Daoy (cell line): ENCODE measurements around the gene CACNA1I. TPM values are rescaled to one million over a fixed set of nuclear protein-coding genes. Genes with fewer than 3 reads are reported as not detected.

Experiments used
- DNase-seq: peaks from one replicate; pipeline ENCODE4 v3.0.0-alpha.2; 2015; ENCODE audit warnings: low read depth
- total RNA-seq: library from RNA; depleted of rRNA; stranded (reverse); fragments of >200 nt; shearing (Covaris generic); gene quantifications from 2 replicates; pipeline ENCODE4 v1.2.3, GENCODE V29; 2014

CACNA1I gene
- total RNA-seq, 1 experiment from 2014 or later, result not detected

DNA sequence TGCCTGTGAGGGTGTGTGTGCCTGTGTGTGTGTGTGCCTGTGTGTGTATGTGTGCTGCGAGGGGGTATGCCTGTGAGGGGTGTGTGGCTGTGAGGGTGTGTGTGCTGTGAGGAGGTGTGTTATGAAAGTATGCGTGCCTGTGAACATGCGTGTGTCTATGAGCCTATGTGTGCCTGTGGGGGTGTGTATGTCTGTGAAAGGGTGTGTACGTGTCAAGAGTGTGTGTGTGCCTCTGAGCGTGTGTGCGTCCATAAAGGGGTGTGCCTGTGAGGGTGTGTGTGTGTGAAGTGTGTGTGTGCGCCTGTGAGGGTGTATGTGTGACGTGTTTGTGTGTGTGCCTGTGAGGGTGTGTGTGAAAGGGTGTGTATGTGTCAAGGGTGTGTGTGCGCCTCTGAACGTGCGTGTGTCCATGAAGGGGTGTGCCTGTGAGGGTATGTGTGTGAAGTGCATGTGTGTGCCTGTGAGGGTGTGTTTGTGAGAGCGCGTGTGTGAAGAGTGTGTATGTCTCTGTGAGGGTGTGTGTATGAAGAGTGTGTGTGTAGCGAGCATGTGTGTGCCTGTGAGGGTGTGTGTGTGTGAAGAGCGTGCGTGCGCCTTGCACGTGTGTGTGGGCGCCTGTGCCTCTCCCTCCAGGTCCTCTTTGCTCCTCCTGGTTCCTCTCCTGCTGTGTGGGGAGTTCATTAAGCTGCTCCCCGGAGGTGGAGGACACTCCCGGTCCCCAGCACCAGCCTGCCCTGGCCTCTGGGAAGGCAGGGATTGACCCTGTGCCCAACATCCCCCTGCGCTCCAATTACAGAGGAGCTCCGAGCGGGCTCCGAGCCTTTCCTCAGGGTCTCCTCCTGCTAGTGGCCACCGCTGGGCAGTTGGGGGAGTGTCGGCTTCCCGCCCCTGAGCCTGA is 53.3 kb downstream of the CACNA1I start:
- no peak for DNase-seq

DNA sequence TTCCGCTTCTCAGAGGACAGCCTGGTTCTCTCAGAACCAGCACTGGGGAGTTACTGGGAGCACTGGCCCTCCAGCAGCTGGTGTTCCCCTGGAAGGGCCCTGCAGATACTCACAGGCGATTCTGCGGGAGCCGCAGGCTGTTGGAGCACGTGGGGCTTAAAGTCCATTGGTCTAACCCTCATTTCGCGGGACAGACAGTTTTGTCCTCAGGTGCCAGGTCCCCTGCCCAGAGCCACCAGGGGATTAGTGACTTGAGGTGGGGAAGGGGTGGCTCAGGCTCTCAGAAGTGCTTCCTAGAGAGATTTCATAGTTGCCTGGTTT is 53.9 kb downstream of the CACNA1I start:
- no peak for DNase-seq

DNA sequence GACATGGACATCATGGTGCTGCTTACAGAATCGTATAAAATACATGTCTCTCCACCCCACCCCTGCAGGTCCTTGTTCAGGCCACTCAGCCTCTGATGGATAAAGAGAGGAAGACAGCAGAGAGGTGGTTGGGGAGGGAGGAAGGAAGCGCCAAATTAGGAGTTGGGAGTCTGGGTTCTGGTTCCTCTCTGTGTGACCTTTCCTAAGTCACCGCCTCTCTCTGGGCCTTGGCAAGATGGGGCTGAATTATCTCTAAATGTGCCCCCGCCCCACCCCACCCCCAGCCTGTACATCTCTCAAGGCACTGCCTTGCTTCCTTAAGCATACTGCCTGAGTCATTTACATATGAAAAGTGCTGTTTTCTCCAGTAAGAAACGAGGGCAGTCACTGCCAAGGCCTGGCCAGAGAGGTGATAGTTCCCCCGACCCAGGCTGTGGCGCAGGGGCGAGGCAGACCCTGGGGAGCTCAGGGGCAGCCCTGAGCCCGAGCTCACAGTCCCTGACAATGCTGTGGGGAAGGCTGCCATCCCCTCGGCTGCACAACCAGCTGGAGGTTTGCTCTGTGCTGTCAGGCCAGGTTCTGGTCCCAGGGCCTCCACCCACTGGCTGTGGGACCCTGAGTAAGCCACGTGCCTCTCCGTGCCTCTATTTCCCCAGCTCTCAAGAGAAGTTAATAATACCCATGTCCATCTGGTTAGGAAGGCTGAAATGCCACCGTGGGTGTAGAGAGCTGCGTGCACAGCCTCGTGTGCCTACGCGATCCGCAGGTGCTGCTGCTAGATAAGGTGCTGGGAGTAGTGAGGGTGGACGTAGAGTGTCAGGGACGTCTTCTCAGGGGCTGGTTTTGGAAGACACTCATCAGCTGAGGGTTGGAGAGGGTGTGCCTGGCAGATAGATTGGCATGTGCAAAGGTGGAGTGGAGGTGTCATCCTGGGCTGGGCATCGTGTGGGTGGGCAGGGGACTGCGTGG is 55.3 kb downstream of the CACNA1I start:
- DNase-seq, result no peak

DNA sequence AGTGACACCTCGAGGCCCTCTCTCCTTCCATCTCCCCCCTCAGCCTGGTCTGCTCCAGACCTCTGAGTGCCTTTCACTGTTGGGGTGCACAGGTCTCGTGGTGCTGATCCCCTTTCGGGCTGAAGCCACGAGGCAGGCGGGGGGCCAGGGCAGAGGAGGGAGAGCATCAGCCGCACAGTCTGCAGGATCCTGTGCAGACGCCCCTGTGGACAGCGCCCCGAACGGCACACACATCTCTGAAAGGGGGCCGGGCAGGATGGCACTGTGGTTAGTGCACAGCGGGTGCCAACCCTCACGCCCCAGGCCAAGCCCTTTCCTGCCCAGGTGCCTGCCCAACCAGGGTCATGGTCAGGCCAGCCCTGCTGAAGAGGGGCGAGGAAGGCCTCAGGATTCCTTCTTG is 56.7 kb downstream of the CACNA1I start:
- DNase-seq, result no peak

DNA sequence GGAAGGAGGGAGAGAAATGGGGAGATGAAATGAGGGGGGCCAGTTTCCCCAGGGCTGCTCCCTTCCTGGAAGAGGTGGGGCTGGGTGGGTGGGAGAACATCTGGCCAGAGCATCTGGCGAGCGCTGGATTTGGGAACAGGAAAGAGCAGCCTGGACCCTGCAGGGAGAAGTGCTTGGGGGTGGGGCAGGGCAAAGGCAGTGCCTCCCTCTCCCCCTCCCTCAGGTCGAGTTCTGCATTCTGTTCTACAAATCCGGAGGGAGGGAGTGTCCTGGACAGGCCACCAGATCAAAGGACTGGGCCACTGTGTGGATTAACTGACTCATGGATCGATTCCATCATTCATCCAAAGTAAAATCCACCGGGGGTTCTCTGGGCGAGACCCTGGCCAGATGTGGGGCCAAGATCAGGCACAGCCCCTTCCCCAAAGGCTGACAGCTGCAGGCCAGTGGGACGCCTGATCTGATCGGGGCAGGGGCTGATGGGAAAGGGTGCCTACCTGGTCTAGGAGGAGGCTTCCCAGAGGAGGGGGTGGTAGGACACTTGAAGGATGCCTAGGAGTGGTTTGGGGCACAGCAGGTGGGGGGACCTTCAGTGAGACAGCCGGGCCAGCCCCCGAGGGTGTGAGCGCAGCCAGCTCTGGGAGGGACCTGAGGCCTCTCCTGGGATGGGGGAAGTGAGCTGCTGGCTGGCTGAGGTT is 57.5 kb downstream of the CACNA1I start:
- DNase-seq, result no peak

DNA sequence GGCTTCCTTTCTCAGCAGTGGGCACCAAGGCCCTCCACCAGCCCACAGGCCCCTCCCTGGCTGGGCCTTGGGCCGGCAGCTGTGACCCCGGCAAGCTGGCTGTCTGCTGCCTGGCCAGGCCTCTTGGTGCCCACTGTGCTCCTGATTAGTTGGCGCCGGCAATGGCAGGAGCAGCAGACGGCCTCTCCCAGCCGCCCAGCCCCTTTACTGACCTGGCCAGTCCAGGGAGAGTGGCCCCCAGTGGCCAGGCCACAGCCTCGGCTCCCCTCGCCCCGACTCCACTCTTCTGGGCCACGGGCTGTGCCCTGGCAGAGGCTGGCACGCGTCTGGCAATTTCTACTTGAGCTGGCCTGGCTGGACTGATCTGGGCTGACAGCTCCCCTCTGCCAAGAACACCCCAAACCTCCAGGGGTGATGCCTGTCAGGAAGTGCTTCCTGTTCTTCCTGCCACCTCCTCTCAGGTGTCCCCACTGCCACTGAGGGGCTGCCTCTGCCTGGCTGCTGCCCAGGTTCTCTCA is 58.1 kb downstream of the CACNA1I start:
- DNase-seq, result no peak

DNA sequence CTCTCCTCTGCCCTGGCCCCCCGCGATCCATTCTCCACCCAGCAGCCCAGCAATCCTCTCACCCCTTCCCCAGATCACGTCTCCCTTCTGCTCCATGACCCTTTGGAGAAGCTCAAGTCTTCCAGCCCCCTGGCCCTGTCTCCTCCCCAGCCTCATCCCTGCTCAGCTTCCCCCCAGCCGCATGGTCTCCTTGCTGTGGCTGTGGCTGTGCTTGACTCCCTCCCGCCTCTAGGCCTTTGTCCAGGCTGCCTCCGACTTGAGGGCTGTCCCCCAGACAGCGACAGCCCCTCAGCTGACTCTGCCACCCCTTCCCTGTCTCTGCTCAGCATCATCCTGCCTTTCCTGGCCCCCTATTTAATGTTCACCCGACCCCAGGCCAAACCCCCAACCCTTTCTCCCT is 59.3 kb downstream of the CACNA1I start:
- no peak for DNase-seq

DNA sequence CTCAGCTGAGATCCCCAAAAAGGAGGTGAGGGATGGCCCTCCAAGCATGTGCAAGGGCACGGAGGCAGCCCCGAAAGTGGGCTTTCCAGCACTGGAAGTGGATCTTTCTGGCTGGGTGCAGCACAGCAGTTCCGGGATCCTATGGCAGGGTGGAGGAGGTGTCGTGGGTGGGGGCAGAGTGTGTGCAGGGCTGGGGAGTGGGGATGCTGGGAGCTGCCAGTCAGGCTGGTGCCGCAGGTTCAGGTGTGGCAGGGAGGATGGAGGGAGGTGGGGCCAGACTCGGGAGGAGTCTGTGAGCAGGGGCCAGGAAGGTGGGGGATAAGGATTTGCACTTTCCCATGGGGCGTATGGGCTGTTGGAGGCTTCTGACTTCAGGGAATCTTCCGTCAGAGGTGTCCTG is 60.2 kb downstream of the CACNA1I start:
- no peak for DNase-seq

DNA sequence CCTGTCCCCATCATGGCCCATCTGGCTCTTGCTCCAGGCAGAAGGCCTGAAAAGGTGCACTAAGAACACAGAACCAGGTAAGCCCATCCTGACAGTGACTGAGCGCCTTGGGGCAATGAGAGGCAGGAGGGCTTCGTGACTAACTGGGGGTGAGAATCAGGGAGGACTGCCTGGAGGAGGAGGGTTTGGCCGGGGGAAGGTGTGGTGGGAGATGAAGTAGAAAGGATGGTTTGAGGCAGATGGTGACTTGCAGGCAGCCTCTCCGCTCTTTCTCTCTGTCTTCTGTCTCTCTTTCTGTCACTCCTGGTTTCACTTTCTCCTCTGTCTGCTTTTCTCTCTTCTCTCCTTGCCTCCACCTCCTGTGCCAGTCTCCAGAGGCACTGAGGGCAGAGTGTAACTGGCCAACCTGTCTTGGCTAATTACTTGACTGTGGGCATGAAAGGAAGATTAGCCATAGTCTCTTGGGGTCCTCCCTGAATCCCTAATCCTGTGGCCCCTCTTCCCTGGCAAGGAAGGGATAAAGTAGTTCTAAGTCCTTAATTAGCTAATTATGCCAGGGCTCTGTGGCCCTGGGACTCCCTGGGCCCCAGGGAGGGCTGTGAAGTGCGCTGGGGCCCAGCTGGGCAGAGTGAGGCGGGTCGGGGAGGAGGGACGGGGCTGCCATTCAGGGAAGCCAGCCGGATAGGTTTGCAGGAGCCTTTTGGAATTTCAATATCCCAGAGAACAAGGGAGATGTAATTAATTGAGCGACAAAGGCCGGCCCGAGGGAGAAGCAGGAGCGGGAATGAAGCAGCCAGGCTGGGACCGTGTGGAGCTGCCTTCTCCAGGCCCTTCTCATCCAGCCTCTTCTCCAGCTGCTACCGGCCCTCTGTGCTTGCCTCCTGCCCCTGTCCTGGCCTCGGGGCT is 61.1 kb downstream of the CACNA1I start:
- no peak for DNase-seq

DNA sequence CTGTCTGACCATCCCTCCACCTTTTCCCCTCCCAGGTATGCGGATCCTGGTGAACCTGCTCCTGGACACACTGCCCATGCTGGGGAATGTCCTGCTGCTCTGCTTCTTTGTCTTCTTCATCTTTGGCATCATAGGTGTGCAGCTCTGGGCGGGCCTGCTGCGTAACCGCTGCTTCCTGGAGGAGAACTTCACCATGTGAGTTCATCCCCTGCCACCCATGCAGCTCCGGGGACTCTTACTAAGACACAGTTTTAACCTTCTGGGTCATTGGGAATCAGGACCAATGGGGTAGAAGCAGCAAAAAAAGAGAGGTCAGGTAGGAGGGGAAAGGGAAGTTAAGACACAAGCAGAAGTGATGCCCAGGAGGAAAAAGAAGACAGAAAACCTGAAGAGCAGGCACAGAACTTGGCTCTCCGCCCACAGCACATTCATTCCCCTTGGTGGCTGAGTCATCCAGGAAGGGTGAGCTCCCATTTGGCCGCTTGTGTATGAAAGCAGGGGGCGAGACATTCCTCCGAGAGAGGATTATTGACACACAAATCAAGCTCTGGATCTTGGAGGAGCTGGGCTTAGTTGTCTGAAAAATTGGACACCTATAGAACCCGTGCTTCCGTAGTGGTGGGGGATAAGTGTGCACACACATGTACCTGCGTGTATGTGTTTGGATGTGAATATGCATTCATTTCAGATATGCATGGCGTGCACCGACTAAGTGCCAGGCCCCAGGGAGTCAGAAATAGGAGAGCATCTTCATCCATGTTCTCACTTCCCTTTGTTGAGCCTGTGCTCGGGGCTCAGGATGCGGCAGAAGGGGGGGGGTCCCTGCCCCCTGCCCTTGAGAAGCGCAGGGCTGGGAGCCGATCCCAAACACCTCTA is 64.2 kb downstream of the CACNA1I start:
- peak; percentile 93 for DNase-seq

DNA sequence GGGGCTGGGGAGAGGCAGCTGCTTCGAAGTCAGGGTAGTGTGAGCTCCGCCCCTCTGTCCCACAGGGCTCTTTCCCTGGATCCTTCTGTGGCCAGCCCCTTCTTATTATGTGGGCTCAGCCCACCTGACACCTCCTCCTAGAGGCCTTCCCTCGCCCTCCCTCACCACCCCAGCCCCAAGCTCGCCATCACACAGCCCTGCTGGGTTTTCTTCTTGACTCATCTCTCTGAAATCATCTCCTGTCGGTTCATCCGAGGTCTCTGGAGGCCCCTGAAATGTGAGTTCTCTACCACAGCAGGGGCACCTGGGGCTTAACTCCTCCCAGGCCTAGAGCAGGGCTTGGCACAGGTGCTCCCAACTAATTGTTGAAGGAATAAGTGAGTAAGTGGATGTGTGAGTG is 65.2 kb downstream of the CACNA1I start:
- no peak for DNase-seq

DNA sequence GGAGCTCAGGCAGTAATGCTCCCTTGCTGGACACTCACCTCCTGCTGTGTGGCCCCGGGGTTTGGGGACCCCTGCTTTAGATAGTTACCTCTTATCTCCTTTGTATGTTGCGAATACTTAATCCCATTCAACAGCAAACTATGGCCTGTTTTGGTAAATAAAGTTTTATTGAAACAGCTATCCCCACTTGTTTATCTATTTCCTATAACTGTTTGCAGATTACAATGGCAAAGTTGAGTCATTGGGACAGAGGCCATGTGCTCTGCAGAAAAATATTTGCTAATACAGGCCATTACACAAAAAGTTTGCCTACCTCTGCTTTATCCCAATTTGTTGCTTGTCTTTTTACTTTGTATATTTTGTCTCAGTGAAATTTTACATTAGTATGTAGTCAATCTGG is 68.4 kb downstream of the CACNA1I start:
- no peak for DNase-seq

DNA sequence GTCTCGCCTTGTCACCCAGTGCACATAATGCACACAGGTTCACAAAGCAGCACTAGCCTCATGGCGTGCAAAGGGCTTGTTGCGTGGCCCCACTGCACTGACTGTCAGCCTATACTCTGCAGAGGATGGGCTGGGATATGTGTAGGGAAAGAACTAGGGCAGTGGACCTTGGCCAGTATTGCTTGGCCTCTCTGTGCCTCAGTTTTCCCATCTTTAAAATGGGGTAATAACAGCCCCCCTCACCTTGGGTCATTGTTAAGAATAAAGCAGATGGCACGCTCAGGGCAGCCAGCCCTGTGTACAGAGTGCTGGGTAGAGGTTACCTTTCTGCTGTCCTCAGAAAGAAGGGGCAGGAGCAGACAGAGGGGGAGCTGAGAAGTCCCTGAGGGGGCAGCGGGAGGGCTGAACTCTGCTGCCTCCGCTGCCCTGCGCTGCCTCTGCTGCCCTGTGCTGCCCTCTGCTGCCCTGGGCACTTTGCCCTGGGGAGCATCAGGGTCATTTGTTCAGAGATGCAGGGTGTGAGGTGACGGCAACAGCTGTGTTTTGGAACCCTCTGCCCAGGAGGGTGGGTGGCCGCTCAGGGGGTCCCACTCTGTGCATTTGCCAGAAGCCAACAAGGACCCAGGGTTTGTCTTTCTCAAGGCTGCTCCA is 71.2 kb downstream of the CACNA1I start:
- DNase-seq, result no peak

DNA sequence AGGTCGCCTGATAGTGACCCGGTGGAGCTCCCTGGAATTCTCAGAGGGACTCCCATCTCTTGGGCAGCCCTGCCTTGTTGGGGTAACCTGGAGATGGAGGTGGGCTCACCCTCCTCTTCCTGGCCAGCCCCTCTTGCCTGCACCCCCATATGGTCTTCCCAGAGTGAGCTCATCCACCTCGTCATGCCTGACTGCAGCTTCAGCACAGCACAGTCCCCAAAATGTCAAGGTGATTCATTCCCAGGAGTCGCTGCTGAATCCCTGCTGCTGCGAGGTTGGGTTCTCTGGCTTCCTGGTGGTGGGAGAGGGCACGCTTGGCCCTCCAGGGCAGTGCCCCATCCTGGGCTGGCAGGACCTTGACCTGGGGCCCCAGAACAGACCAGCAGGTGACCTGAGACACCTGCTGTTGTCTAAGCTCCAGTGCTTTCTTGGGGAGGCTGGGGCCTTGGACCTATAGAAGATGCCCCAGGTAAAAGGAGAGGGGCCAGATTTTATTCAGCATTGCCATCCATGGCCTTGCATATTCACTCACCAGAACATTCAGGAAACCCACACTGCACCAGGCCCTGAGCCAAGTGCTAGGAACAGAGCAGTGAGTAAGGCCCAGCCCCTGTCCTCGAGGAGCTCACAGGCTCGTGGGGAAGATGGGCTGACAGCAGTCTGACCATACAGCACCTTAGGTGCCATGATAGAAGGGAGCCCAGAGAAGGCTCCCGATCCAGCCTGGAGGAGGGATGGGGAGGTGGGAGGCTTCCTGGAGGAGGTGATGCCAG is 72.9 kb downstream of the CACNA1I start:
- no peak for DNase-seq

DNA sequence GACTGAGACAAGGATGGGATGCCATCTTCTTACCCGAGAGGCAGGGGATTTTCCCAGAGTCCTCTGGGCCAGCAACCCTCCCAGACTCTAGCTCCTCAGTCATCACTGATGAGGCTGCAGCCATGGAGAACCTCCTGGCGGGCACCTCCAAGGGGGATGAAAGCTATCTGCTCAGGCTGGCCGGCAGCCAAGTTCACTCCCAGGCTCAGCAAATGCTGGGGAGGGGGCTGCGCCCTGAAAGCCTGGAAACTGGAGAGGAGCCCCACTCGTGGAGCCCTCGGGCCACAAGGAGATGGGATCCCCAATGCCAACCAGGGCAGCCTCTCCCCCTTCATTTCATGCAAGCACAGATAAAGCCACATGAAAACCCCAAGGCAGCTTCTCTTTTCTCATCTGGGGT is 75.0 kb downstream of the CACNA1I start:
- DNase-seq, result no peak

DNA sequence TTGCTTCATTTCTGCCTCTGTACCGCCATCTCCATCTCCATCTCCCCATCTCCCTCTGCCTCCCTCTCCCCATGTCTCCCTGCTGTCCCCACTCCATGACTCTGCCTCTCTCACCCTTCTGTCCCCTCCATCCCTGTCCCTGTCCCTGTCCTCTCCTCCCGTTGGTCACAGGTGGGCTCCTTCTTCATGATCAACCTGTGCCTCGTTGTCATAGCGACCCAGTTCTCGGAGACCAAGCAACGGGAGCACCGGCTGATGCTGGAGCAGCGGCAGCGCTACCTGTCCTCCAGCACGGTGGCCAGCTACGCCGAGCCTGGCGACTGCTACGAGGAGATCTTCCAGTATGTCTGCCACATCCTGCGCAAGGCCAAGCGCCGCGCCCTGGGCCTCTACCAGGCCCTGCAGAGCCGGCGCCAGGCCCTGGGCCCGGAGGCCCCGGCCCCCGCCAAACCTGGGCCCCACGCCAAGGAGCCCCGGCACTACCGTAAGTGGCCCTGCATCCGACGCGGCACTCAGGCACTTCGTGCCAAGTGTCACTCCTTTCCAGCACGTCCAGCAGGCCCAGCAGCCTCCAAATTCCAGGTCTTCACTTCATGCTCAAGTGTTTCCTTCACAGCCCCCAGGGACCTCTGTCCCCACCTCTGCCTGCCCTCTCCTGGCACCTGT is 76.0 kb downstream of the CACNA1I start:
- DNase-seq, result no peak

DNA sequence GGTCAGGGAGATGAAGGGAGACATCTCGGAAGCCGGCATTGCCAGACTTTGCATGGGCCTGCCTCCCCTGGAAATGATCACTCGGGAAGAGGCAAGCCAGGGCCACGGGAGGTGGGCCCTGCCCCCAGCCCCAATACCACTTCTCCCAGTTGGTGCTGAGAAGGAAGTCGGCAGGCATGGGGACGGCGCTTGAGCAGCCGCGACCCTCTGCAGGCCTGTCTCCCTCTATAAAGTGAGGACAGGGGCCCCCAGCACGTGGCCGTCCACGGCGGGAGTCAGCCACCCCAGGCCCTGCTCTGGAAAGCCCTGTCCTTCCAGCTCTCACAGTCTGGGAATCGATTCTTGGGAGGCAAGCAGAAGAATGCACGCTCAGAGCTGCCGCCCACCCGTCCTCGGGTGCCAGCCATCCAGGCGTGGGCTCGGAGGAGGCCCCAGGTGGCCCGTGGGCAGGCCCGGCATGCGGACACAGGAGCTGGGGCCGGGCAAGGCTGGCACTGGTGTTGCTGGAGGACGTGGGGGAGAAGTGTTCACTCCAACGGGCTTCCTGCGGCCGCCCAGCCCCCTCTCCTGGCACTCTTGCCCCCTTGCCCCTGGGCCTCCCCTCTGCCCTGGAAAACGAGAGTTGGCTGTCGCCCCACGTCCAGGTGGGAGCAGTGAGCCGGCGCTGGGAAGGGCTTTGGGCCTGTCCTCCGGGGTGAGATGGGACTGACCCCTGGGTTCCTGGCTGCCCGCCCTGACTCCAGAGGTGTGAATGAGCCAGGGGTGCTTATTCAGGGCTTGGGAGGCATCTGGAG is 77.5 kb downstream of the CACNA1I start:
- DNase-seq, result no peak
